Mammary epithelial cell (primary cell): Measurements from ENCODE around the gene MOB3B.

ENCODE experiments used
- EZH2 ChIP-seq: IDR thresholded peaks from 2 replicates; pipeline ENCODE4 v1.6.1; 2012; ENCODE audit warnings: low read length, inconsistent platforms, borderline replicate concordance
- TF ChIP-seq, protein P1 (sequence below), 2 donors: IDR thresholded peaks in 1 of 2; conservative IDR thresholded peaks in 1 of 2; 2 replicates each; pipeline ENCODE4 v1.5.1; 2011 to 2012; ENCODE audit warnings: inconsistent platforms in 2 of 2, low read length in 2 of 2, mild to moderate bottlenecking in 2 of 2, control low read depth in 1 of 2, low read depth in 1 of 2; ENCODE audit not compliant: insufficient read depth in 1 of 2; ENCODE audit errors: extremely low read depth in 1 of 2

GRCh38 chr9:27491154-27491553 lies 38.5 kb downstream of the MOB3B start:
- TF ChIP-seq, protein P1, sequence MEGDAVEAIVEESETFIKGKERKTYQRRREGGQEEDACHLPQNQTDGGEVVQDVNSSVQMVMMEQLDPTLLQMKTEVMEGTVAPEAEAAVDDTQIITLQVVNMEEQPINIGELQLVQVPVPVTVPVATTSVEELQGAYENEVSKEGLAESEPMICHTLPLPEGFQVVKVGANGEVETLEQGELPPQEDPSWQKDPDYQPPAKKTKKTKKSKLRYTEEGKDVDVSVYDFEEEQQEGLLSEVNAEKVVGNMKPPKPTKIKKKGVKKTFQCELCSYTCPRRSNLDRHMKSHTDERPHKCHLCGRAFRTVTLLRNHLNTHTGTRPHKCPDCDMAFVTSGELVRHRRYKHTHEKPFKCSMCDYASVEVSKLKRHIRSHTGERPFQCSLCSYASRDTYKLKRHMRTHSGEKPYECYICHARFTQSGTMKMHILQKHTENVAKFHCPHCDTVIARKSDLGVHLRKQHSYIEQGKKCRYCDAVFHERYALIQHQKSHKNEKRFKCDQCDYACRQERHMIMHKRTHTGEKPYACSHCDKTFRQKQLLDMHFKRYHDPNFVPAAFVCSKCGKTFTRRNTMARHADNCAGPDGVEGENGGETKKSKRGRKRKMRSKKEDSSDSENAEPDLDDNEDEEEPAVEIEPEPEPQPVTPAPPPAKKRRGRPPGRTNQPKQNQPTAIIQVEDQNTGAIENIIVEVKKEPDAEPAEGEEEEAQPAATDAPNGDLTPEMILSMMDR (conservative IDR thresholded peaks at IDR 0.05 in 1 of 2, IDR thresholded peaks at IDR 0.05 in 1 of 2; ENCODE audit: extremely low read depth in 1 of 2, insufficient read depth in 1 of 2, low read depth in 1 of 2, low read length in 2 of 2), result no peak
- no peak for TF ChIP-seq EZH2
